Fibroblast of the aortic adventitia (primary cell): ENCODE results near the gene NUCB1. TPM values are rescaled to one million over a fixed set of nuclear protein-coding genes. Genes with fewer than 3 reads are reported as not detected.
"Not testable (repeated sequence)": the region's sequence is repeated elsewhere in the genome, so short reads cannot be mapped to it uniquely, and the experiment has no call there.

ENCODE experiments used
- DNase-seq: peaks from one replicate; pipeline ENCODE4 v3.0.0-alpha.2; 2010; ENCODE audit warnings: low read depth
- H3K4me3 ChIP-seq: 2 replicates; pipeline ENCODE4 v1.5.1; 2011; ENCODE audit warnings: low read depth, mild to moderate bottlenecking, control low read depth, low read length, moderate library complexity
- CTCF ChIP-seq: IDR thresholded peaks from 2 replicates; pipeline ENCODE4 v1.5.1; 2011; ENCODE audit warnings: mild to moderate bottlenecking, low read length, control low read depth, inconsistent platforms; ENCODE audit not compliant: insufficient read depth
- total RNA-seq: library from RNA; depleted of rRNA; stranded (reverse); fragments of >200 nt; gene quantifications from 2 replicates; pipeline ENCODE4 v1.2.3, GENCODE V29; 2012; ENCODE audit warnings: low replicate concordance

The NUCB1 gene
- total RNA-seq, 1 donor: 267 TPM

GRCh38 chr19:48920949-48921348, 20.8 kb downstream of the NUCB1 start:
- no peak for TF ChIP-seq CTCF
- H3K4me3 ChIP-seq: no peak overlapping the region
- no peak for DNase-seq

DNA sequence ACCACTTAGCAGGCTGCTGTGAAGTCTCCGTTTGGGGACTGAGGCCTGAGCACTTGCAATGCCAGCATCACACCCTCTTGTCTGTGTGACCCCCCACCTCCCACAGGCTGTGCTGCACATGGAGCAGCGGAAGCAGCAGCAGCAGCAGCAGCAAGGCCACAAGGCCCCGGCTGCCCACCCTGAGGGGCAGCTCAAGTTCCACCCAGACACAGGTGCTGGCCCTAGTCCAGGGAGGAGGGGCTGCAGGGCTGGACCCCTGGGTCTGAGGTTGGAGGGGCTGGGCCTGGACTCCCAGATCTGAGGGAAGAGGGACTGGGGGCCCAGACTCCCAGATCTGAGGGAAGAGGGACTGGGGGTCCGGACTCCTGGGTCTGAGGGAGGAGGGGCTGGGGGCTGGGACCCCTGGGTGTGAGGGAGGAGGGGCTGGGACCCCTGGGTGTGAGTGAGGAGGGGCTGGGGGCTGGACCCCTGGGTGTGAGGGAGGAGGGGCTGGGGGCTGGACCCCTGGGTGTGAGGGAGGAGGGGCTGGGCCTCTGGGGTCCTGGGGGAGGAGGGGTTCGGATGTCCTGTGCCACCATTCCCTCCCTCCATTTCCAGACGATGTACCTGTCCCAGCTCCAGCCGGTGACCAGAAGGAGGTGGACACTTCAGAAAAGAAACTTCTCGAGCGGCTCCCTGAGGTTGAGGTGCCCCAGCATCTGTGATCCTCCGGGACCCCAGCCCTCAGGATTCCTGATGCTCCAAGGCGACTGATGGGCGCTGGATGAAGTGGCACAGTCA, 21.8 kb downstream of the NUCB1 start:
- no peak for TF ChIP-seq CTCF
- H3K4me3 ChIP-seq: no peak overlapping the region
- no peak for DNase-seq

DNA sequence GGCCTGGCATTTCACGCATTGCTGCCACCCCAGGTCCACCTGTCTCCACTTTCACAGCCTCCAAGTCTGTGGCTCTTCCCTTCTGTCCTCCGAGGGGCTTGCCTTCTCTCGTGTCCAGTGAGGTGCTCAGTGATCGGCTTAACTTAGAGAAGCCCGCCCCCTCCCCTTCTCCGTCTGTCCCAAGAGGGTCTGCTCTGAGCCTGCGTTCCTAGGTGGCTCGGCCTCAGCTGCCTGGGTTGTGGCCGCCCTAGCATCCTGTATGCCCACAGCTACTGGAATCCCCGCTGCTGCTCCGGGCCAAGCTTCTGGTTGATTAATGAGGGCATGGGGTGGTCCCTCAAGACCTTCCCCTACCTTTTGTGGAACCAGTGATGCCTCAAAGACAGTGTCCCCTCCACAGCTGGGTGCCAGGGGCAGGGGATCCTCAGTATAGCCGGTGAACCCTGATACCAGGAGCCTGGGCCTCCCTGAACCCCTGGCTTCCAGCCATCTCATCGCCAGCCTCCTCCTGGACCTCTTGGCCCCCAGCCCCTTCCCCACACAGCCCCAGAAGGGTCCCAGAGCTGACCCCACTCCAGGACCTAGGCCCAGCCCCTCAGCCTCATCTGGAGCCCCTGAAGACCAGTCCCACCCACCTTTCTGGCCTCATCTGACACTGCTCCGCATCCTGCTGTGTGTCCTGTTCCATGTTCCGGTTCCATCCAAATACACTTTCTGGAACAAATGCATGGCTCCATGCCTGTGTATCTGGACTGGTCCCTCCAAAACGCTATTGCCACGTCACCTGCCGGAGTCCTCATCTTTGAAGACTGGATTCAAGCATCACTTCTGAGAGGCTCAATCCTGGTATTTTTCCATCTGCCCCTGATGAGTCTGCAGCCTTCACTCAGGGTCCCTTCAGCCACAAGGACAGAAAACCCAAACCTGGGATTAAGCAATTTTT, 22.7 kb downstream of the NUCB1 start:
- no peak for TF ChIP-seq CTCF
- no peak for DNase-seq
- no peak overlapping the region for H3K4me3 ChIP-seq

DNA sequence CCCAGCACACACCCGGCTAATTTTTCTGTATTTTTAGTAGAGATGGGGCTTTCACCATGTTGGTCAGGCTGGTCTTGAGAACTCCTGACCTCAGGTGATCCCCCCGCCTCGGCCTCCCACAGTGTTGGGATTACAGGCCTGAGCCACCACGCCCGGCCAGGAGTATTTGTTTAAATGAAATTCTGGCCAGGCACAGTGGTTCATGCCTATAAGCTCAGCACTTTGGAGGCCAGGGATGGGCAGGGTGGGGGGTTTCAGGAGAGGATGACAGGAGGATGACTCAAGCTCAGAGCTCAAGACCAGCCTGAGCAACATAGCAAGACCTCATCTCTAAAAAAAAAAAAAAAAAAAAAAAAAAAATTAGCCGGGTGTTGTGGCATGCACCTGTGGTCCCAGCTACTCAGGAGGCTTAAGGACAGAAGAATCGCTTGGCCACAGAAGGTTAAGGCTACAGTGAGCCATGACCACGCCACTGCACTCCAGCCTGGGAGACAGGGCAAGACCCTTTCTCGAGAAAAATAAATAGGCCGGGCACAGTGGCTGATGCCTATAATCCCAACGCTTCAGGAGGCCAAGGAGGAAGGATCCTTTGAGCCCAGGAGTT, 25.2 kb downstream of the NUCB1 start:
- peak; percentile 68 for DNase-seq
- no peak for TF ChIP-seq CTCF
- H3K4me3 ChIP-seq: no peak overlapping the region

DNA sequence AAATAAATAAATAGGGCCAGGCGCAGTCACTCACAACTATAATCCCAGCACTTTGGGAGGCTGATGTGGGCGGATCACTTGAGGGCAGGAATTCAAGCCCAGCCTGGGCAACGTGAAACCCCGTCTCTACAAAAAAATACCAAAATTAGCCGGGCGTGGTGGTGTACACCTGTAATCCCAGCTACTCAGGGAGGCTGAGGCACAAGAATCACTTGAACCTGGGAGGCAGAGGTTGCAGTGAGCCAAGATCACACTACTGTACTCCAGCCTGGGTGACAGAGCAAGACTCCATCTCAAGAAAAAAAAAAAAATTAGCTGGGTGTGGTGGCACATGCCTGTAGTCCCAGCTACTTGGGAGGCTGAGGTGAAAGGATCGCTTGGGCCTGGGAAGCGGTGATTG, 25.8 kb downstream of the NUCB1 start:
- DNase-seq, H3K4me3 ChIP-seq: not testable (repeated sequence)

- no peak overlapping the region for H3K4me3 ChIP-seq
- DNase-seq: peak; percentile 99
- no peak for TF ChIP-seq CTCF
Observed at GRCh38 chr19:48926909-48927308, 26.8 kb downstream of the NUCB1 start.

DNA sequence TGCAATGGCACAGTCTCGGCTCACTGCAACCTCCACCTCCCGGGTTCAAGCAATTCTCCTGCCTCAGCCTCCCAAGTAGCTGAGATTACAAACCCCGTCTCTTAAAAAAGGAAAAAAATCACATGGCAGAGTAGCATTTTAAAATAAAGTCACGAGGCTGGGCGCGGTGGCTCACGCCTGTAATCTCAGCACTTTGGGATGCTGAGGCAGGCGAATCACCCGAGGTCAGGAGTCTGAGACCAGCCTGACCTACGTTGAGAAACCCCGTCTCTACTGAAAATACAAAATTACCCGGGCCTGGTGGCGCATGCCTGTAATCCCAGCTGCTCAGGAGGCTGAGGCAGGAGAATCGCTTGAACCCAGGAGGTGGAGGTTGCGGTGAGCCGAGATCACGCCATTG, 27.6 kb downstream of the NUCB1 start:
- not testable (repeated sequence) for DNase-seq, H3K4me3 ChIP-seq
